HG02943 (cell line): ENCODE results near the gene TEX26.

Source experiments
- ATAC-seq: cut with Tn5 transposase; IDR thresholded peaks from one replicate; pipeline ENCODE4 v1.9.1; 2021; ENCODE audit warnings: mild to moderate bottlenecking, low read depth, moderate library complexity; ENCODE audit not compliant: unreplicated experiment

Gene TEX26

GRCh38 chr13:30932481-30933353 lies at the start of gene TEX26:
TSS of gene TEX26 (plus strand) at chr13:30932656. CDS start at chr13:30932716, 60 bp downstream.
- ATAC-seq: no peak

- ATAC-seq: no peak
Measured at GRCh38 chr13:30882996-30883766, 49.3 kb upstream of the TEX26 start.

GRCh38 chr13:30884543-30884942 lies 47.9 kb upstream of the TEX26 start:
- ATAC-seq: no peak

- no peak for ATAC-seq
Measured at GRCh38 chr13:30889196-30889690, 43.2 kb upstream of the TEX26 start.

- ATAC-seq: no peak
Measured at GRCh38 chr13:30892966-30893365, 39.5 kb upstream of the TEX26 start.

GRCh38 chr13:30895773-30896172 lies 36.7 kb upstream of the TEX26 start:
- no peak for ATAC-seq

- ATAC-seq: no peak
Measured at GRCh38 chr13:30898070-30898469, 34.4 kb upstream of the TEX26 start.

- ATAC-seq: no peak
Measured at GRCh38 chr13:30898678-30899241, 33.7 kb upstream of the TEX26 start.

GRCh38 chr13:30900436-30900835 lies 32.0 kb upstream of the TEX26 start:
- ATAC-seq: no peak

- no peak for ATAC-seq
Measured at GRCh38 chr13:30900952-30901749, 31.3 kb upstream of the TEX26 start.

GRCh38 chr13:30904043-30904442 lies 28.4 kb upstream of the TEX26 start:
- ATAC-seq: no peak

- ATAC-seq: no peak
Measured at GRCh38 chr13:30905932-30906383, 26.5 kb upstream of the TEX26 start, which contains the start of gene MEDAG. TSS of gene MEDAG (plus strand) at chr13:30906271. CDS start at chr13:30906516, 245 bp downstream.

GRCh38 chr13:30906411-30907051 lies 25.9 kb upstream of the TEX26 start:
- ATAC-seq: no peak

- ATAC-seq: no peak
Measured at GRCh38 chr13:30907121-30907861, 25.2 kb upstream of the TEX26 start.

- ATAC-seq: no peak
Measured at GRCh38 chr13:30908416-30908980, 24.0 kb upstream of the TEX26 start.

GRCh38 chr13:30910676-30911075 lies 21.8 kb upstream of the TEX26 start:
- ATAC-seq: no peak

- ATAC-seq: no peak
Measured at GRCh38 chr13:30915691-30916541, 16.5 kb upstream of the TEX26 start.

GRCh38 chr13:30916991-30917390 lies 15.5 kb upstream of the TEX26 start:
- ATAC-seq: no peak
